Psoas muscle (tissue), 8 donors: ENCODE data around the gene CFAP107. TPM values are rescaled to one million over a fixed set of nuclear protein-coding genes. Genes with fewer than 3 reads are reported as not detected.

Source experiments
- ATAC-seq, 4 donors: fragments of 200-7000 bp; cut with Tn5 transposase; one replicate each; pipeline ENCODE4 v1.9.1; 2020; ENCODE audit warnings: moderate library complexity in 3 of 4, mild to moderate bottlenecking in 2 of 4
- DNase-seq, 2 donors: peaks; one replicate each; pipeline ENCODE4 v3.0.0-alpha.2; 2020
- H3K27ac ChIP-seq: fragments of 200-600 bp; one replicate; pipeline ENCODE4 v1.8.0; 2022
- H3K27me3 ChIP-seq, 3 donors: fragments of 200-600 bp in 1 of 3; one replicate each; pipeline versions ENCODE4 v1.6.1 to v1.8.0; 2013 to 2022; ENCODE audit warnings: low read length in 2 of 3, mild to moderate bottlenecking in 2 of 3, moderate library complexity in 1 of 3; ENCODE audit not compliant: insufficient read depth in 3 of 3
- H3K36me3 ChIP-seq, 2 donors: fragments of 200-600 bp in 1 of 2; one replicate each; pipeline versions ENCODE4 v1.6.1 to v1.8.0; 2013 to 2022; ENCODE audit warnings: low read depth in 1 of 2, mild to moderate bottlenecking in 1 of 2, moderate library complexity in 1 of 2; ENCODE audit not compliant: insufficient read depth in 1 of 2
- H3K4me1 ChIP-seq: fragments of 200-600 bp; one replicate; pipeline ENCODE4 v1.8.0; 2022
- H3K4me3 ChIP-seq: fragments of 200-600 bp; one replicate; pipeline ENCODE4 v1.8.0; 2022; ENCODE audit warnings: mild to moderate bottlenecking
- H3K9me3 ChIP-seq: fragments of 200-600 bp; one replicate; pipeline ENCODE4 v1.8.0; 2022
- CTCF ChIP-seq: fragments of 200-600 bp; IDR thresholded peaks from one replicate; pipeline ENCODE4 v1.8.0; 2022; ENCODE audit warnings: antibody characterized with exemption
- WGBS, 3 donors: extraction: QIAGEN DNeasy Blood & Tissue Kit; methylation state at CpG; one replicate each; pipeline versions ENCODE4 v1.1.6 to v1.1.7; 2013; 5-methylcytosine and 5-hydroxymethylcytosine counted together
- intact Hi-C, 2 donors: fragments of 100-400 bp; cut with DNase I; formaldehyde crosslinking; loops; one replicate each; pipeline versions ENCODE4 v1.11.0 to v1.14.2; 2022
- polyA plus RNA-seq, 3 donors: library from polyadenylated mRNA; stranded (reverse); fragments of 200-250 nt; gene quantifications; one replicate each; pipeline ENCODE4 v1.2.3, GENCODE V29; 2013
- total RNA-seq, 4 donors: library from RNA; stranded (reverse); fragmentation: NEBNext Ultra II Directional in 2 of 4; extraction: Animal tissue kit (Norgen Biotek cat#: 25700) in 2 of 4; gene quantifications; one replicate each; pipeline versions ENCODE4 v1.2.1 to v1.2.4, GENCODE V29; 2021 to 2023
- donor health status: healthy with polysubstance abuse.
- donor health status: DM: no; HTN: no; CAD: no; lungs with moderate emphysema.
- donor health status: Bipolar disorder and iron deficiency.
- donor health status: healthy.
- donor health status: DM: yes; HTN: yes; CAD: no.
- donor health status: DM: no; HTN: no; CAD: no.
- donor health status: DM: no; HTN: no; CAD: no.
- donor health status: DM: yes; HTN: yes; CAD: no.

The CFAP107 gene
- total and polyA plus RNA-seq, 7 donors, result 0.04 TPM; not detected in 6

- peaks cover 0 to 5% (median 0%) of the 10 kb centered on the region in 3 donors for H3K27me3 ChIP-seq
- H3K36me3 ChIP-seq, result no peaks in the 10 kb centered on the region
- no peaks in the 10 kb centered on the region for H3K9me3 ChIP-seq
- H3K27ac ChIP-seq, result no peak overlapping the region
- no peak for TF ChIP-seq CTCF
- 46 to 72% (median 58%) methylated on average over 7 of the region's 7 CpGs for WGBS, 3 donors
- intact Hi-C loops, result no loop called here
- ATAC-seq, result no peak
- H3K4me1 ChIP-seq, result no peaks in the 10 kb centered on the region
- no peak for DNase-seq
- no peak overlapping the region for H3K4me3 ChIP-seq
Measured at GRCh38 chr1:12760256-12760795, 14.3 kb downstream of the CFAP107 start.

GRCh38 chr1:12761781-12762180 lies 15.8 kb downstream of the CFAP107 start:
- Histone ChIP-seq H3K27ac (no peak overlapping the region), H3K4me3 (no peak overlapping the region), H3K9me3 (no peaks in the 10 kb centered on the region), H3K4me1 (no peaks in the 10 kb centered on the region), H3K27me3 (peaks cover 0 to 5% (median 0%) of the 10 kb centered on the region in 3 donors), H3K36me3 (no peaks in the 10 kb centered on the region)
- intact Hi-C loops, result no loop called here
- TF ChIP-seq CTCF, result no peak
- WGBS, 3 donors, result 78 to 91% (median 84%) methylated on average over 5 of the region's 5 CpGs
- no peak for DNase-seq
- ATAC-seq, result no peak

GRCh38 chr1:12762766-12763165 lies 16.8 kb downstream of the CFAP107 start:
- H3K4me3 ChIP-seq, result no peak overlapping the region
- ATAC-seq, result no peak
- WGBS, 3 donors, result 81 to 86% (median 83%) methylated on average over 7 of the region's 7 CpGs
- no peaks in the 10 kb centered on the region for H3K36me3 ChIP-seq
- H3K27me3 ChIP-seq, result peaks cover 0 to 5% (median 0%) of the 10 kb centered on the region in 3 donors
- DNase-seq, result no peak
- H3K4me1 ChIP-seq, result no peaks in the 10 kb centered on the region
- no peak for TF ChIP-seq CTCF
- no peak overlapping the region for H3K27ac ChIP-seq
- H3K9me3 ChIP-seq, result no peaks in the 10 kb centered on the region
- intact Hi-C loops, result no loop called here

GRCh38 chr1:12763479-12763878 lies 17.5 kb downstream of the CFAP107 start:
- Histone ChIP-seq H3K4me3 (no peak overlapping the region), H3K27me3 (peaks cover 0 to 5% (median 0%) of the 10 kb centered on the region in 3 donors), H3K27ac (no peak overlapping the region), H3K4me1 (no peaks in the 10 kb centered on the region), H3K36me3 (no peaks in the 10 kb centered on the region), H3K9me3 (no peaks in the 10 kb centered on the region)
- TF ChIP-seq CTCF, result no peak
- WGBS, 3 donors, result 68 to 81% (median 73%) methylated on average over 4 of the region's 4 CpGs
- intact Hi-C loops, result no loop called here
- ATAC-seq (no peak), DNase-seq (no peak)

GRCh38 chr1:12764016-12764415 lies 18.0 kb downstream of the CFAP107 start:
- Histone ChIP-seq H3K27ac (no peak overlapping the region), H3K4me1 (no peaks in the 10 kb centered on the region), H3K9me3 (no peaks in the 10 kb centered on the region), H3K36me3 (no peaks in the 10 kb centered on the region), H3K4me3 (no peak overlapping the region), H3K27me3 (peaks cover 0 to 5% (median 0%) of the 10 kb centered on the region in 3 donors)
- ATAC-seq (no peak), DNase-seq (no peak)
- TF ChIP-seq CTCF, result no peak
- WGBS, 3 donors, result 60 to 69% (median 68%) methylated on average over 5 of the region's 5 CpGs
- intact Hi-C loops, result no loop called here
